Superior temporal gyrus (tissue), 1 donor: ENCODE data around the gene IL25.
"Not testable (repeated sequence)": the region's sequence is repeated elsewhere in the genome, so short reads cannot be mapped to it uniquely, and the experiment has no call there.

ENCODE experiments used
- DNase-seq: peaks from one replicate; pipeline ENCODE4 v3.0.0-alpha.2; 2016; ENCODE audit errors: extremely low spot score

IL25 gene

DNA sequence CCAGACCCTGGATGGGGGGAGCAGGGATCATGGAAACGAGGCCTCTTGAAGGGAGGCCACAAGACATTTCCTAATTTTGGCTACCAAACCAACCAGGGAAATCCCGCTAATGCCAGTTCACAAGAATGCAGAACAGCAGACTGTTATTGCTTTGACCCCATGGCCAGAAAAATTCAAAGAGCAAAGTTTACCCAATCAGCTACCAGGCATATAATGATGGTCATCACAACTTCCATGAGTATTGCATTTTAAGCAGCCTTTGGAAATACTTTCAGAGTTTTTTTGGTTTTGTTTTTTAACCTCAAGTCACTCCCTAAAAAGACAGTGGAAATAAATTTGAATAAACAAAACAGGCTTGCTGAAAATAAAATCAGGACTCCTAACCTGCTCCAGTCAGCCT is at the start of gene IL25:
Gene IL25 (plus strand): TSS at position 301 of the 400 bp plus-strand sequence.
- DNase-seq = no peak

- DNase-seq = no peak
Measured at GRCh38 chr14:23323838-23324454, 48.7 kb upstream of the IL25 start.

GRCh38 chr14:23324455-23324846 is 48.2 kb upstream of the IL25 start:
- DNase-seq = no peak

DNA sequence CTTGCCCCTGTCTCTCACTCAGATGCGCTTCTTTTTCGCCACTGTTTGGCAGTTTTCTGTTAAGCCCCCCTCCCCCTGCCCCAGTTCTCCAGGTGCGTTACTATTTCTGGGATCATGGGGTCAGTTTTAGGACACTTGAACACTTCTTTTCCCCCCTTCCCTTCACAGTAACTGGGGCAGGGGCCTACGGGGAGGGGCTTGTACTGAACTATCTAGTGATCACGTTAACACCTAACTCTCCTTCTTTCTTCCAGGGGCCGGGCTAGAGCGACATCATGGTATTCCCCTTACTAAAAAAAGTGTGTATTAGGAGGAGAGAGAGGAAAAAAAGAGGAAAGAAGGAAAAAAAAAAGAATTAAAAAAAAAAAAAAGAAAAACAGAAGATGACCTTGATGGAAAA is 47.6 kb upstream of the IL25 start:
- no peak for DNase-seq

DNA sequence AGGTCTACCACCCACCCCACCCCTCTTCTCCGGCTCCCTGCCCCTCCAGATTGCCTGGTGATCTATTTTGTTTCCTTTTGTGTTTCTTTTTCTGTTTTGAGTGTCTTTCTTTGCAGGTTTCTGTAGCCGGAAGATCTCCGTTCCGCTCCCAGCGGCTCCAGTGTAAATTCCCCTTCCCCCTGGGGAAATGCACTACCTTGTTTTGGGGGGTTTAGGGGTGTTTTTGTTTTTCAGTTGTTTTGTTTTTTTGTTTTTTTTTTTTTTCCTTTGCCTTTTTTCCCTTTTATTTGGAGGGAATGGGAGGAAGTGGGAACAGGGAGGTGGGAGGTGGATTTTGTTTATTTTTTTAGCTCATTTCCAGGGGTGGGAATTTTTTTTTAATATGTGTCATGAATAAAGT is 46.9 kb upstream of the IL25 start:
- DNase-seq = not testable (repeated sequence)

DNA sequence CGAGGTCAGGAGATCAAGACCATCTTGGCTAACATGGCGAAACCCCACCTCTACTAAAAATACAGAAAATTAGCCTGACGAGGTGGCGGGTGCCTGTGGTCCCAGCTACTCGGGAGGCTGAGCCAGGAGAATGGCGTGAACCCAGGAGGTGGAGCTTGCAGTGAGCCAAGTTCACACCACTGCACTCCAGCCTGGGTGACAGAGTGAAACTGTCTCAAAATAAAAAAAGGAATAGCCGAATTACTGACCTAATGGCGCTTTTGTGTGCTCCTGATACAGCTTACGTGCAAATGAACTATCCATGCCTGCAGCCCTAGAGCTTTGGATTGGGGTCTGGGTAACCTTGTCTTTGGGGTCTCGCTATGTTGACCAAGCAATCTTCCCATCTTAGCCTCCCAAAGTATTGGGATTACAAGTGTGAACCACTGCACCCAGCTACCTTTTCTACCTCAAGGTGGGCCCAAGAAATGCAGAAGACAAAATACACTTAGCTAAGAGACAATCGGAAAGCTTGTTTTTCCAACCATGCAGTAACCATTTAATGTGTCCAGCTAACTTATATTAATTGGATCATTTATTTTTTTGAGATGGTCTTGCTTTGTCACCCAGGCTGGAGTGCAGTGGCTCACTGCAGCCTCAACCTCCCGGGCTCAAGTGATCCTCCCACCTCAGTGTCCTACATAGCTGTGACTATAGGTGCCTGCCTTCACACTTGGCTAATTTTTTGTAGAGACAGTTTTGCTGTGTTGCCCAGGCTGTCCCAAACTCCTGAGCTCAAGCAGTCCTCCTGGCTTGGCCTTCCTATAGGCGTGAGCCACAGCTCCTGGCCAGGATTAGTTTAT is 45.9 kb upstream of the IL25 start:
- DNase-seq = no peak

- peak; percentile 96 for DNase-seq
Measured at GRCh38 chr14:23327947-23328744, 44.5 kb upstream of the IL25 start.

DNA sequence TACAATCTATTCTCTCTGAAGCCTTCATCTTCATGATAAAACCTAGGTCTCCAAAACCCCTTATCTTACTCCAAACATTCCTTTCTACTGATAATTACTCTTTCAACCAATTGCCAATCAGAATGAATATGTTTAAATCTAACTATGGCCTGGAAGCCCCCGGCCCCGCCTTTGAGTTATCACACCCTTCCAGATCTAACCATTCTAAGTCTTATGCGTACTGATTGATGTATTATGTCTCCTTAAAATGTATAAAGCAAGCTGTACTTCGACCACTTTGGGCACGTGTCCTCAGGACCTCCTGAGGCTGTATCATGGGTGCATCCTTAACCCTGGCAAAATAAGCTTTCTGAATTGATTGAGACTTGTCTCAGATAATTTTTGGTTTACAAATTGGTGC is 37.0 kb upstream of the IL25 start:
- no peak for DNase-seq

DNA sequence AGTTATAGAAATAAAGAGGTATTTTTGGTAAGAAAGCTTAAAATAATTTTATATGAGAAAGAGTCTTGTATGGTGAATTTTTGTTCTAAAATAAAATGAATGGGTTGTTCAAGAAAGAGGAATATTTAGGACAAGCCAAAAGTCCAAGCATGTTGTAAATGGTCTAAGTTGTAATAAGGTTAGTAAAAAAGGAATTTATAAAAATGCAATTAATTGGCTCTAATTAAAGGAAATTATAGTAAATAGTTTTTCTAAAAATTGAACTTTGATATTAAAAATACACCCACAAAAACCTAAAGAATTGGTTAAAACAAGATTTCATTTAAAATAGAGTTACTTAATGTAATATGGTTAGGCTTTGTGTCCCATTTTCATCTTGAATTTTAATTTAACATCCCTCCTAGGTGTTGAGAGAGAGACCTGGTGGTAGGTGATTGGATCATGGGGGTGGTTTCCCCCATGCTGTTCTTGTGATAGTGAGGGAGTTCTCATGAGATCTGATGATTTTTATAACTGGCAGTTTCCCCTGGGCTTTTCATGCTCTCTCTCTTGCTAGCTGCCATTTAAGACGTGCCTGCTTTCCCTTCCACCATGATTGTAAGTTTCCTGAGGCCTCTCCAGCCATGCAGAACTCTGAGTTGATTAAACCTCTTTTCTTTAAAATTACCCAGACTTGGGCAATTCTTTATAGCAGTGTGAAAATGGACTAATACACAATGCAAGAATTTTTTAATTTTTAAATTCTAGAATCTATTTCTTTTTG is 32.9 kb upstream of the IL25 start:
- DNase-seq = no peak

DNA sequence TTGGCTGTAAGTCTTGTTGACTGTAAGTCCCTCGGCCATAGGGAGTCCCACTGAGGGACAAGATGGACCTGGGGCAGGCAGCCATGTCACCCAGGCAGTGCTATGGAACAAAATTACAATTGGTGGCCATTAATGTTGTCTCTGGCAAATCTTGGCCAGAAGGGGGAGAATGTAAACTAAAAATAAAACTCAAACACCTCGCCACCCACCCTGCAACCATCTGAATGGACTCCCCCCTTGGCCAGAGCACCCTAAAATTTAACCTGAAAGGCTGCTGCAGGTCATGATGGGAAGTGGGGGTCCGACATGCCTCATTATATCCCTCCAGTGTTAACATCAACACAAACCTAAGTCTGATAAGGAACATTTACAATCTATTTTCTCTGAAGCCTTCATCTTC is 28.1 kb upstream of the IL25 start:
- DNase-seq = no peak

DNA sequence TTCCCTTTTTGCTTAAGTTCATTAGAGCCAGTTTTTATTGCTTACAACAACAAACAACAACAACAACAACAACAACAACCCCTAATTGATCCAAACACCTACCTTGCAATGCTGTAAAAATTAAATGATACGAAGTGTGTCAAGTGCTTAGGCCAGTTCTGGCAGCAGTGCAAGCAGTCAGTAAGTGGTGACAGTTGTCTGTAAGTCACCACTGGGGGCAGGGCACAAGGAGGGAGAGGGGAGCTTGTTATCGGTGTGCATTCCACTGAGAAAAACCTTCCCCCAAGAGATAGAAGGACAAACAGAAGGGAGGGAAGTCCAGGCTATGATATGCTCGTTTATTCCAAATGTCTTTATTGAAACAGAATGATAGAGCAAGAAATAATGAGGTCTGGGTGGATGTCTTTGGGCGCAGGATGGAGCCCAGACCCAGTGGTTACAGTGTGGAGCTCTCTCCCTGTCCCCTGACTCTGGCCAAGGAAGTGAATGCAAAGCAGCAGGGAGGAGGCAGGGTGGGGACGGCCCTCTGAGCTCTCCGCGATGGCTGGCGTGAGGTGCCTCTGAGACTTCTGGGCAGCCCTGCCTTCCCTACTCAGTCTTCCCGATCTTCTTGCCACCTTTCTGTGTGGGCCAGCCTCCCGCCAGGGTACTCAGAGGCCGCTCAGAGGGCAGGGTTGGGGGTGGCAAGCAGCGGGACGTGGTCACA is 26.5 kb upstream of the IL25 start:
- no peak for DNase-seq

DNA sequence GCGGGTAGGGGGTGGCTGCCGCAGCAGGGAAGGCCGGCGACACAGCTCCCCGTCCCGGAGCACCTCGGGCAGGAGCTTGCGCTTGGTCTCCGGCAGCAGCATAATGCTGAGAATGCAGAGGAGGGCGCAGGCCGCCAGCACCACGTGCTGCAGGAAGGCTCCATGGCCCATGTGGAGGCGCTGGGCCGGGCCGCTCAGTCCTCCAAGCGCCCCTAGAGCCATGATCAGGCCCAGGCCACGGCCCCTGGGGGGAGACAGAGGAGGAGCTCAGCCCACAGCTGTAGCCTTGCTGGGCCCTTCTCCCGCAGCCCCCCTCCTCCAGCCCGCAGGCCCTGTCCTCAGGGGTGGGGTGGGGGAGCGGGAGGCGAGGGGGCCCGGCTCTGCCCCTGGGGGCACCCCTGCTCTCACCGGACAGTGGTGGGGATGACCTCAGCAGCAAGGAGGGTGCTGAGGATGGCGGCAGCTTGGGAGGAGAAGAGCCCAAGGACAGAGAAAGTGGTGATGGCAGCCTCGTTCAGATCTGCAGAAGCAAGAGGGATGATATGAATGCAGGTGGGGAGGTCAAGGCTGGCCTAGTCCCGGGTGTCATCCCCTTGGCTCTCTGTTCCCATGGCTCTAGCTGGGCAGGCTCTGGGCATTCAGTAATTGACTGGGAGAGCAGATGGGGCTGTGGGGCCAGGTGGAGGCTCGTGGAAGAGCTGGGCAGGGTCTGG is 25.8 kb upstream of the IL25 start:
- no peak for DNase-seq

DNA sequence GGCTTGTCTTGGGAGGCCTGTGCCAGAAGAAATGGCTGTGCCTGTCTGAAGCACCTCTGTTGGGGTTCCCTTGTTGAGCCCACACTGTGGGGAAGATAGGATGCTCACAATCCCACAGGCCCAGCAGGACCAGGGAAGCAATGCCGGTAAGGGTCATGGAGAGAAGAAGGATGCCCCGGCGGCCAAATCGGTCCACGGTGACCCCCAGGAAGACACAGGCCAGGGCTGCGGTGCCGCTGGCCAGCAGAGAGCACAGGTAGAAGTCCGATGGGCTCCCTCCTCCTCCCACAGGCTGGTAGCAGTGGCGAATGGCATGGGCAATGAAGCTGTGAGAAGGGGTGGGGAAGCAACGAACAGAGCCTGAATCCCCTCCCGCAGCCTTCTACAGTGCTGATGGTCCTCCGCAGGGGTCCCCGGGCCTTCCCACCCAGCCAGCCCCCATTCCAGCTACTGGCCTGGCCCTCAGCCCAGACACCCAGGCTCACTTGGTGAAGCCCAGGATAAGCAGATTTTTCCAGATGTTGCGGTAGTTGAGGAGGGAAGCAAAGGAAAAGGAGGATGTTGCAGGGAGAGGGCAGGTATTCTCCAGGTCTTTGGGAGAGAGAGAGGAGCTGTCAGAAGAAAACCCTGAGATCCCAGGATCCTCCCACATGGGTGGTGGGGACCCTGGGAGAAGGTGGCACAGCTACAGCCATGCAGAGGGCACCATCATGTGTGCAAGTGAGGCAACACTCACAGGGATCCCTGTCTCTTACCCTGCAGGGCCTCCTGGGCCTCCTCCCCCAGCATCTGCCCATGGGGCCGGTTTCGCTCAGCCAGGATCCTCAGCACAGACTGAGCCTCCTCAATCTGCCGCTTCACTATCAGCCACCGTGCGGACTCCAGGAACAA is 25.0 kb upstream of the IL25 start:
- no peak for DNase-seq

- DNase-seq = no peak
Measured at GRCh38 chr14:23348297-23348655, 24.3 kb upstream of the IL25 start.

DNA sequence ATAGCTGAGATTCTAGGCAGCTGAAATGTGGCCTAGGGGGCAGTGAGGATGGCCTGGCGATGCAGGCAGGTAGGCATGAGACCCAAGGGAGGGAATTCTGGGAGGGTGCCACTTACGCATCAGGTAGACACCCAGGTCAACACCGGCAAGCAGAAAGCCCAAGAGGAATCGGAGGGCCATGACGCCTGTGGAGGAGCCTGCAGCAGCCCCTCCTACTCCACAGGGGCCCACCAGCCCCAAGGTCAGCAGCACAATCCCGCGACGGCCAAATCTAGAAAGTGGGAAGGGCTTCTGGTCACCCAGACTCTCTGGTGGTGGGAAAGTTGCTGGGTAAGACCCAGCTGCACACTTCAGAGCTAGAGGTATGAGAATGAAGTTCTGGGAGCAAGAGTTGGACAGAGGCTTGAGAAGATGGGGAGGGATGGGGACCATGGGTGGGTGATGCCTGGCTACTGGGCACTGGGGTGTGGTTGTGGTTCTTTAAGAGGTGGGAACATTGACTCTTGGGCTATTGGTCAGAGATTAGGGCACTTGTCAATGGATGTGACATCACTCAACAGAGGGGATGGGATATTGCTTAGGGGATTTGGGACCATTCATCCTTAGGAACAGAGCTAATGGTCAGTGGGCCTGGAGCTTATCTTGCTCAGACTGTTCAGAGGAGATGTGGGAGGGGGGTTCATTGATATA is 23.3 kb upstream of the IL25 start:
- no peak for DNase-seq

DNA sequence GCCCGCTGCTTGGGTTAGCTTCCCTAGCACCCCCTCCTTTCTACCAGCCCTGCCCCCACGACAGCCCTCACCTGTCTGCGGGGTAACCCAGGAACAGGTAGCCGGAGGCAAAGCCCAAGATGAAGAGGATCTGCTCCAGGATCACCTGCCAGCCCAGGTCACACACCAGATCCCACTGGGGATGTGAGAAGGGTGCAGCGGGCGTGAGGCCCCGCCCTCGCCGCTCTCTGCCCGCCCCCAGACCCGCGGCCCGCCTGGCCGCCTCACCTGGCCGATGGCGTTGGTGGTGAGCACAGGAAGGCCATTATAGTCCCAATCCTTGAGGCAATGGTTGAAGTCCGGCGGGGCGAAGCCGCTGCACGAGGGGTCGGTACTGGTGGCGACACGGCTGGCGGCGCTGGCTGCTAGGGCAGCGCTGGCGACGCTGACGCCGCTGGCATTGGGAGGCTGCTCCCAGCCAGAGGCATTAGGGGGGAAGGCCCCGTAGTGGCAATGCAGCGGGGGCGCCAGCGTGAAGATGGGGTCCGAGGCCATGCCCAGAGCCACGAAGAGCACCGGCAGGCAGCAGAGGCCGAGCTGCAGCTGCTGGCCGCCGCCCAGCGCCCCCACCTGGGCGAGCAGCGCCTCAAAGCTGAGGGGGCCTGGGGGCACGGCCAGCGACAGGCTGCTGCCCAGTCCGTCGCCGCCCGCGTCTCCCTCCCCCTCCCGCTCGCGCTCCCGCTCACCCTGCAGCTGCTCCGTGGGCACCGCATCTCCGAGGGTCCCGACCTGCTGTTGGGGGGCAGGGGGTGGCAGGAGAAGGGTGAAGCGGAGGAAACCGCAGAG is 20.7 kb upstream of the IL25 start:
- DNase-seq = no peak

- DNase-seq = peak; percentile 96
Measured at GRCh38 chr14:23352506-23353432, 19.8 kb upstream of the IL25 start, which contains the start of gene SLC22A17. Gene SLC22A17 (minus strand): TSS chr14:23352887.
